Vagina (tissue), 2 donors: ENCODE data around the gene PDCD4. TPM values are rescaled to one million over a fixed set of nuclear protein-coding genes. Genes with fewer than 3 reads are reported as not detected.
A peak's percentile ranks its signal among the peaks of the same experiment; 100 is the strongest.

ENCODE experiments used
- DNase-seq, 2 donors: peaks; one replicate each; pipeline ENCODE4 v3.0.0-alpha.2; 2017; ENCODE audit errors: extremely low spot score in 2 of 2
- H3K27ac ChIP-seq: fragments of 200-600 bp; sonication (generic); one replicate; pipeline ENCODE4 v1.5.1; 2019
- H3K27me3 ChIP-seq: fragments of 200-600 bp; sonication (generic); one replicate; pipeline ENCODE4 v1.5.1; 2019
- H3K36me3 ChIP-seq, 2 donors: fragments of 200-600 bp; sonication (generic); one replicate each; pipeline ENCODE4 v1.5.1; 2017 to 2019
- H3K4me1 ChIP-seq: fragments of 200-600 bp; sonication (generic); one replicate; pipeline ENCODE4 v1.5.1; 2019
- H3K4me3 ChIP-seq, 2 donors: fragments of 200-600 bp; sonication (generic); 1 replicate in 1 of 2; 2 replicates in 1 of 2; pipeline ENCODE4 v1.5.1; 2016 to 2019
- H3K9me3 ChIP-seq: fragments of 200-600 bp; sonication (generic); one replicate; pipeline ENCODE4 v1.5.1; 2019
- POLR2A ChIP-seq, 2 donors: fragments of 450-650 bp; IDR thresholded peaks; one replicate each; pipeline ENCODE4 v1.6.1; 2017; ENCODE audit warnings: antibody characterized with exemption in 2 of 2, mild to moderate bottlenecking in 2 of 2, moderate library complexity in 2 of 2
- POLR2AphosphoS5 ChIP-seq, 2 donors: sonication (generic); formaldehyde crosslinking; IDR thresholded peaks; one replicate each; pipeline ENCODE4 v1.9.0; 2017; ENCODE audit warnings: antibody characterized with exemption in 2 of 2, mild to moderate bottlenecking in 2 of 2, low read depth in 1 of 2; ENCODE audit not compliant: insufficient read depth in 1 of 2
- intact Hi-C: fragments of 100-400 bp; cut with DNase I; formaldehyde crosslinking; loops from one replicate; pipeline ENCODE4 v1.15.1; 2023
- total RNA-seq: library from RNA; depleted of rRNA; stranded (reverse); fragments of >200 nt; gene quantifications from one replicate; pipeline ENCODE4 v1.2.3, GENCODE V29; 2016
- TF ChIP-seq, protein P1 (sequence below), 3 experiments: fragments of 450-650 bp in 2 of 3; fragments of 200-600 bp in 1 of 3; sonication (generic) in 1 of 3; IDR thresholded peaks; one replicate each; pipeline ENCODE4 v1.5.1; 2017 to 2019; ENCODE audit warnings: antibody characterized with exemption in 3 of 3, mild to moderate bottlenecking in 2 of 3, moderate library complexity in 2 of 3

The PDCD4 gene
- total RNA-seq, 1 donor from 2014 or later = 110 TPM

DNA sequence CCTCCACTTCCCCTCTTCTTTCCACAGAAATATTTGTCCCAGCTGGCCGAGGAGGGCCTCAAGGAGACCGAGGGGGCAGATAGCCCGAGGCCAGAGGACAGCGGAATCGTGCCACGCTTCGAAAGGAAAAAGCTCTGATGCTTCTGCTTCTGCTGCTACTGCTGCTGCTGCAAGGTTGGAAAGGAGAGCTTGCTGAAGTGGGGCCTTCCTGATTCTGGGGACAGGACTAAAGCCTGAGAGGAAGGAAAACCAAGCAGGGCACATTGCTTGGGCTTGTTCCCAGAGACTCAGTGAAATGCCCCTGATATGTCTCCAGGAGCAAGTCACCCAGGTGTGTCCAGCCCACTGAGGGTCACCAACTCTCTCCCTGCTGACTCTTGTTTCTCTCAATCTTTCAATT is 35.9 kb upstream of the PDCD4 start:
- Histone ChIP-seq H3K27ac (peak overlapping the region; percentile 85), H3K36me3 (no peaks in the 10 kb centered on the region), H3K9me3 (no peaks in the 10 kb centered on the region), H3K4me1 (peaks cover 62% of the 10 kb centered on the region), H3K27me3 (no peaks in the 10 kb centered on the region), H3K4me3 (peak overlapping the region in 1 of 2 donors; percentile 34)
- intact Hi-C loops = no loop called here
- no peak for DNase-seq
- TF ChIP-seq, protein P1, sequence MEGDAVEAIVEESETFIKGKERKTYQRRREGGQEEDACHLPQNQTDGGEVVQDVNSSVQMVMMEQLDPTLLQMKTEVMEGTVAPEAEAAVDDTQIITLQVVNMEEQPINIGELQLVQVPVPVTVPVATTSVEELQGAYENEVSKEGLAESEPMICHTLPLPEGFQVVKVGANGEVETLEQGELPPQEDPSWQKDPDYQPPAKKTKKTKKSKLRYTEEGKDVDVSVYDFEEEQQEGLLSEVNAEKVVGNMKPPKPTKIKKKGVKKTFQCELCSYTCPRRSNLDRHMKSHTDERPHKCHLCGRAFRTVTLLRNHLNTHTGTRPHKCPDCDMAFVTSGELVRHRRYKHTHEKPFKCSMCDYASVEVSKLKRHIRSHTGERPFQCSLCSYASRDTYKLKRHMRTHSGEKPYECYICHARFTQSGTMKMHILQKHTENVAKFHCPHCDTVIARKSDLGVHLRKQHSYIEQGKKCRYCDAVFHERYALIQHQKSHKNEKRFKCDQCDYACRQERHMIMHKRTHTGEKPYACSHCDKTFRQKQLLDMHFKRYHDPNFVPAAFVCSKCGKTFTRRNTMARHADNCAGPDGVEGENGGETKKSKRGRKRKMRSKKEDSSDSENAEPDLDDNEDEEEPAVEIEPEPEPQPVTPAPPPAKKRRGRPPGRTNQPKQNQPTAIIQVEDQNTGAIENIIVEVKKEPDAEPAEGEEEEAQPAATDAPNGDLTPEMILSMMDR (IDR thresholded peaks at IDR 0.05) = no peak
- TF ChIP-seq POLR2A (IDR thresholded peaks at IDR 0.05) = no peak
- TF ChIP-seq POLR2AphosphoS5 (IDR thresholded peaks at IDR 0.05; ENCODE audit: insufficient read depth in 1 of 2, low read depth in 1 of 2) = no peak

DNA sequence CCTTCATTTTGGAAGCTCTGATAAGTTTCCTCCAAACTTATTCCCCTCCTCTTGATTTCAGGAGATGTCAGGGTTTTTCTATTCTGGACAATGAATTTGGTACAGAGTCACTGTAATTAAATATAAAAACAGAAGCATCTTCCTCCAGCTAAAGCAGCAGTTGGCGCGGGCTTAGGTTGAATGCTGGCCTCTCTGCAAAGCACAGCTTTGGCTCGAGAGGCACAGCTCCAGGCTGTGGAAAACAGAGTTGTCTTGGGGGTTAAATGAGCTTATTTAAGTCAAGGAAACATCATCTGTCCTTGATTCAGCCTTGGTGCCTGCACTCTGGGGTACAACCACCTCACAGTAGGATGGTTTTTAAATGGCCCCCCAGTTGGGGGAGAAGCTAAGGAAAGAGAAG is 35.0 kb upstream of the PDCD4 start:
- intact Hi-C loops = no loop called here
- DNase-seq = no peak

GRCh38 chr10:110837418-110838171 is 34.1 kb upstream of the PDCD4 start:
- TF ChIP-seq POLR2AphosphoS5 (IDR thresholded peaks at IDR 0.05; ENCODE audit: insufficient read depth in 1 of 2, low read depth in 1 of 2) = peak in 1 of 2 donors; percentile 27
- no peak for TF ChIP-seq POLR2A (IDR thresholded peaks at IDR 0.05)
- H3K4me3 ChIP-seq = peak overlapping the region; percentile 13 to 34
- intact Hi-C loops = no loop called here

More for the DNA sequence above, 35.0 kb upstream of the PDCD4 start:
- peaks cover 62% of the 10 kb centered on the region for H3K4me1 ChIP-seq
- no peaks in the 10 kb centered on the region for H3K36me3 ChIP-seq
- peak overlapping the region in 1 of 2 donors; percentile 34 for H3K4me3 ChIP-seq
- H3K27ac ChIP-seq = peak overlapping the region; percentile 85
- H3K9me3 ChIP-seq = no peaks in the 10 kb centered on the region
- TF ChIP-seq, protein P1 (IDR thresholded peaks at IDR 0.05) = no peak
- no peak for TF ChIP-seq POLR2A (IDR thresholded peaks at IDR 0.05)
- TF ChIP-seq POLR2AphosphoS5 (IDR thresholded peaks at IDR 0.05; ENCODE audit: insufficient read depth in 1 of 2, low read depth in 1 of 2) = no peak
- H3K27me3 ChIP-seq = no peaks in the 10 kb centered on the region

DNA sequence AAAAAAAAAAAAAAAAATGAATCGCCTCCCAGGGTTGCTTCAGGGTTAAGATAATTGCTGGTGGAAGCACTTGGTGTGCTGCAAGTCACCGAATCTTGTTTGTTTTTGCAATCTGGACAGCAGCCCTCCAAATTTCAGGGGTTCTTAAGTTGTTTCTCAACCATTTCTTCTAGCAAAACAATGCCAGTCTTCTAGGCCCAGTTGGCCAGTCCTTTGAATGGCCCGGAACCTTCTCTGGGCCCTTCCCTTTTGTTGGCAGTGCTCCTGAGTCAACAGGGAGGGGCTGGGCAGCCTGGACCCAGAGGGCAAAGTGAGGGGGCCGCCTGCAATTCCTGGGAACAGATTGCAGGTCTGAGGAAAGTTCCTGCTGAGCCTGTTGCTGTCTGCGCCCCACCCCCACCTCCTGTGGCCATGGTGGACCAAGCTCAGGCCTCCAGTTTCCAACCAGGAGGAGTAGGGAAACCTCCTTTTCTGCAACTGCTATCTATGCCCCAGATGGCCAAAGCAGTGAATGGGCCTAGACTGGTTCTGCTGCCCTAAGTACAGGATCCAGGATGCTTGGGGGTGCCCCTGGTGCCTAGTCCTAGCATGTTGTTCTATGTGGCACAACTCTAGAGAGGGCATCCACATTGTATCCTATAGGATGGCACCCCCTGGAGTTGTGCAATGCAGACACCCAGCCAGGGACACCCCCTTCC is 31.4 kb upstream of the PDCD4 start:
- Histone ChIP-seq H3K4me1 (peaks cover 59% of the 10 kb centered on the region), H3K27ac (peak overlapping the region; percentile 36), H3K4me3 (no peak overlapping the region), H3K9me3 (no peaks in the 10 kb centered on the region), H3K27me3 (no peaks in the 10 kb centered on the region), H3K36me3 (no peaks in the 10 kb centered on the region)
- DNase-seq = no peak
- TF ChIP-seq POLR2AphosphoS5 (IDR thresholded peaks at IDR 0.05; ENCODE audit: insufficient read depth in 1 of 2, low read depth in 1 of 2) = no peak
- TF ChIP-seq POLR2A (IDR thresholded peaks at IDR 0.05) = no peak
- TF ChIP-seq, protein P1 (IDR thresholded peaks at IDR 0.05) = no peak
- intact Hi-C loops = no loop called here

More at GRCh38 chr10:110837418-110838171, 34.1 kb upstream of the PDCD4 start:
- DNase-seq = peak in 1 of 2 donors; percentile 87
- H3K27ac ChIP-seq = peak overlapping the region; percentile 85
- H3K27me3 ChIP-seq = no peaks in the 10 kb centered on the region
- peaks cover 62% of the 10 kb centered on the region for H3K4me1 ChIP-seq
- H3K36me3 ChIP-seq = no peaks in the 10 kb centered on the region
- no peaks in the 10 kb centered on the region for H3K9me3 ChIP-seq

DNA sequence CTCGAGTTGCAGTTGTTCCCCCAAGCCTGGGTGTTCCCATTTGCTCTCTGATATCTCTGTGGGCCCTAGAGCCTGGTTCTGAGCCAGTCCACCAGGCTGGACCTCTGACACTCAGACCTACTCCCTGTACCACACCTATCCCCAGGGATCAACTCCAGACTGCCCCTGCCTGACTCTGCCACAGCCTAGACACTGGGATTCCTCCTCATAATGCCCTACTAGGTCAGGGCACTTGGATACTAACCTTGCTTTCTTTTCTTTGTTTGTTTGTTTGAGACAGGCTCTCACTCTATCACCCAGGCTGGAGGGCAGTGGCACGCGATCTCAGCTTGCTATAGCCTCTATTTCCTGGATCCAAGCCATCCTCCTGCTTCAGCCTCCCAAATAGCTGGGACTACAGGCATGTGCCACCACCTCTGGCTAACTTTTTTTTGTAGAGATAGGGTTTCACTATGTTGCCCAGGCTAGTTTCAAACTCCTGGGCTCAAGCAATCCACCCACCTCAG is 30.8 kb upstream of the PDCD4 start:
- Histone ChIP-seq H3K27ac (peak overlapping the region; percentile 36), H3K36me3 (no peaks in the 10 kb centered on the region)

More for the DNA sequence above, 30.8 kb upstream of the PDCD4 start:
- peaks cover 59% of the 10 kb centered on the region for H3K4me1 ChIP-seq
- TF ChIP-seq, protein P1 (IDR thresholded peaks at IDR 0.05) = no peak
- TF ChIP-seq POLR2AphosphoS5 (IDR thresholded peaks at IDR 0.05; ENCODE audit: insufficient read depth in 1 of 2, low read depth in 1 of 2) (no peak), POLR2A (IDR thresholded peaks at IDR 0.05) (no peak)
- H3K27me3 ChIP-seq = no peaks in the 10 kb centered on the region
- H3K4me3 ChIP-seq = no peak overlapping the region
- intact Hi-C loops = no loop called here
- no peak for DNase-seq
- H3K9me3 ChIP-seq = no peaks in the 10 kb centered on the region
